HG02840 (cell line): ENCODE data around the gene TMEM214.

ENCODE experiments used
- ATAC-seq: cut with Tn5 transposase; IDR thresholded peaks from one replicate; pipeline ENCODE4 v1.9.1; 2021; ENCODE audit warnings: mild to moderate bottlenecking, moderate library complexity, moderate number of reproducible peaks; ENCODE audit not compliant: unreplicated experiment, low FRiP score

Gene TMEM214

DNA sequence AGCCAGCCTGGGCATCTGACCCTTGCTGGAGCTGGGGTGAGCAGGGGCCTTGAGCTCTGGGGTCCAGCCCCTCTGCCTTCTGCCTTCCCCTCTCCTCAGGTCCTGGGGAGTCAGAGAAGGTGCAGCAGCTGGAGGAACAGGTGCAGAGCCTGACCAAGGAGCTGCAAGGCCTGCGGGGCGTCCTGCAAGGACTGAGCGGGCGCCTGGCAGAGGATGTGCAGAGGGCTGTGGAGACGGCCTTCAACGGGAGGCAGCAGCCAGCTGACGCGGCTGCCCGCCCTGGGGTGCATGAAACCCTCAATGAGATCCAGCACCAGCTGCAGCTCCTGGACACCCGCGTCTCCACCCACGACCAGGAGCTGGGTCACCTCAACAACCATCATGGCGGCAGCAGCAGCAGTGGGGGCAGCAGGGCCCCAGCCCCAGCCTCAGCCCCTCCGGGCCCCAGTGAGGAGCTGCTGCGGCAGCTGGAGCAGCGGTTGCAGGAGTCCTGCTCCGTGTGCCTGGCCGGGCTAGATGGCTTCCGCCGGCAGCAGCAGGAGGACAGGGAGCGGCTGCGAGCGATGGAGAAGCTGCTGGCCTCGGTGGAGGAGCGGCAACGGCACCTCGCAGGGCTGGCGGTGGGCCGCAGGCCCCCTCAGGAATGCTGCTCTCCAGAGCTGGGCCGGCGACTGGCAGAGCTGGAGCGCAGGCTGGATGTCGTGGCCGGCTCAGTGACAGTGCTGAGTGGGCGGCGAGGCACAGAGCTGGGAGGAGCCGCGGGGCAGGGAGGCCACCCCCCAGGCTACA lies 49.4 kb downstream of the TMEM214 start:
- ATAC-seq = no peak

GRCh38 chr2:27082773-27083409 lies 50.1 kb downstream of the TMEM214 start:
- no peak for ATAC-seq

DNA sequence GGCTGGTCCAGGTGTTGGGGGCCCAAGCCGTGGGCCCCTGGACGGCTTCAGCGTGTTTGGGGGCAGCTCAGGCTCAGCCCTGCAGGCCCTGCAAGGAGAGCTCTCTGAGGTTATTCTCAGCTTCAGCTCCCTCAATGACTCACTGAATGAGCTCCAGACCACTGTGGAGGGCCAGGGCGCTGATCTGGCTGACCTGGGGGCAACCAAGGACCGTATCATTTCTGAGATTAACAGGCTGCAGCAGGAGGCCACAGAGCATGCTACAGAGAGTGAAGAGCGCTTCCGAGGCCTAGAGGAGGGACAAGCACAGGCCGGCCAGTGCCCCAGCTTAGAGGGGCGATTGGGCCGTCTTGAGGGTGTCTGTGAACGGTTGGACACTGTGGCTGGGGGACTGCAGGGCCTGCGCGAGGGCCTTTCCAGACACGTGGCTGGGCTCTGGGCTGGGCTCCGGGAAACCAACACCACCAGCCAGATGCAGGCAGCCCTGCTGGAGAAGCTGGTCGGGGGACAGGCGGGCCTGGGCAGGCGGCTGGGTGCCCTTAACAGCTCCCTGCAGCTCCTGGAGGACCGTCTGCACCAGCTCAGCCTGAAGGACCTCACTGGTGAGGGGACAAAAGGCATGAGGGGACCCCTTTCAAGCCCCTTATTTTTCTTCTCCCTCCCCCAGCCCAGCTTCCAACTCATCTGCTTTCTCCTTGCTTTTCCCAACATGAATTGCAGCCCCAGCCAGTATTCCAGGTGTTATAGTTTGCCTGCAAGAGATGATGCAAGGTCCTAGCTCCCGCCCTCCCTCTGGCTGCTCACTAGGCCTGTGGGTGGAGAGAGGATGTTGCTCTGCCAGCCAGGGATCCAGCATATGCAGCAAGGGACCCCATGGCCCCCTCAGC lies 50.9 kb downstream of the TMEM214 start:
- no peak for ATAC-seq

DNA sequence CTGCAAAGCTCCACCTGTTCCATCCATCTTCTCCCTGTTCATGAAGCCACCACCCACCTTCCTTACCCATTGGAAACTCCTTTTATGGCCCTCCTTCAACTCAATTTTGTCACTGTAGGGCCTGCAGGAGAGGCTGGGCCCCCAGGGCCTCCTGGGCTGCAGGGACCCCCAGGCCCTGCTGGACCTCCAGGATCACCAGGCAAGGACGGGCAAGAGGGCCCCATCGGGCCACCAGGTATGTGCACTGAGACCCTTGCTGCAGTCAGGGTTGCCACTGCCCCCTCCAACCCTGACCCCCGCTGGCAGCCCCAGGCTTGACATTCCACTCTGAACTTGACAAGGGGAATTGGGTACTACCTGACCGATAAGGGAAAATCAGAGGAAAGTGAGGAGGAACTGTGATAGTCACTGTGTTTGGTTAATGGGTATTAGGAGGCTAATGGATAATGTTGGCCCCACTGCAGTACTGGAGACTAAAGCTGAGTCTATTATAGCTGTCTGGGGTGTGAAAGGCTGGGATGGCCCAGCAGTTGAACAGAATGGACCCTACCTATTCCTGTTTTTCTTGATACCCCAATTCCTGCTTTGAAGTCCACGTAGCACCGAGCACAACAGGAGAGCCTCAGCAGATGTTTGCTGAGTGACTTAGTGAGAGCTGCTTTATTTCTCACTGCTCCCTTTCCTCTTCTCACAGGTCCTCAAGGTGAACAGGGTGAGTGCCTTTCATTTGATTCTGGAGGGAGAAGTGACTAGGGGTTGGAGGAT lies 51.7 kb downstream of the TMEM214 start:
- no peak for ATAC-seq

GRCh38 chr2:27085062-27085672 lies 52.4 kb downstream of the TMEM214 start:
- ATAC-seq = no peak

DNA sequence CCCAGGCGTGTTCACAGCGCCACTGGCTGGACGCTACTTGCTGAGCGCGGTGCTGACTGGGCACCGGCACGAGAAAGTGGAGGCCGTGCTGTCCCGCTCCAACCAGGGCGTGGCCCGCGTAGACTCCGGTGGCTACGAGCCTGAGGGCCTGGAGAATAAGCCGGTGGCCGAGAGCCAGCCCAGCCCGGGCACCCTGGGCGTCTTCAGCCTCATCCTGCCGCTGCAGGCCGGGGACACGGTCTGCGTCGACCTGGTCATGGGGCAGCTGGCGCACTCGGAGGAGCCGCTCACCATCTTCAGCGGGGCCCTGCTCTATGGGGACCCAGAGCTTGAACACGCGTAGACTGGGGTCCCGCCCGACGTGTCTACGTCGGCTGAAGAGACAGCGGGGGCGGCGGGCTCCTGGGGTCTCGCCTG lies 52.9 kb downstream of the TMEM214 start:
- ATAC-seq = peak; percentile 4

DNA sequence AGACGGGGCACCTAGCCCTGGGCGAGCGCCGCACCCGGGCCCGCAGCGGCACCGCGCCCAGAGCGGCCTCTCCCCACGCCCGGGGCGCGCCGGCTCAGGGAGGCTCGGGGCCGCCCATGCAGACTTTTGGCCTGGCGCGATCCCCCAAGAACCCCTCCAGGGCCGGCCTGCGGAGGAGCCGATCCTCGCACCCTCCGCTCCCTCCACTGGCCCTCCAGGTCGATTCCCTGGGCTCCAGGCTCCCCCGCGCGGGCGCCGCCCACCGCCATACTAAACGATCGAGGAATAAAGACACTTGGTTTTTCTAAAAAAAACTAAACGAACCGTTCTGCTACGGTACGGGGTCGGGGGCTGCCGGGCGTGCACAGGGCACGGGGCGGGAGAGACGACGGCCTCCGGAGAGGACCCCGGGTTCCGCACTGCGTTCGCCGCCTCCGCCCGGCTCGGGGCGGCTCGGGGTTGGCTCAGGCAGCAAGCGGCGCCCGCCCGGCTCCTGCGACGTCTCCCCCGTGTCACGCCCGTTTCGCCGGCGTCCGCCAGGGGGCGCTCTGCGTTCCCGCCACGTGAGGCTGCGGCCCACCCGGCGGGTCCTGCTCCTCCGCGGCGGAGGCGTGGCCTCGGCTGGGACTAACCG lies 53.4 kb downstream of the TMEM214 start:
- ATAC-seq = peak; percentile 74

- ATAC-seq = peak; percentile 12
Observed at GRCh38 chr2:27086724-27087593, 54.2 kb downstream of the TMEM214 start, which contains the start of gene KHK. Gene KHK (plus strand): TSS chr2:27086772. CDS start chr2:27087260, 488 bp downstream.

DNA sequence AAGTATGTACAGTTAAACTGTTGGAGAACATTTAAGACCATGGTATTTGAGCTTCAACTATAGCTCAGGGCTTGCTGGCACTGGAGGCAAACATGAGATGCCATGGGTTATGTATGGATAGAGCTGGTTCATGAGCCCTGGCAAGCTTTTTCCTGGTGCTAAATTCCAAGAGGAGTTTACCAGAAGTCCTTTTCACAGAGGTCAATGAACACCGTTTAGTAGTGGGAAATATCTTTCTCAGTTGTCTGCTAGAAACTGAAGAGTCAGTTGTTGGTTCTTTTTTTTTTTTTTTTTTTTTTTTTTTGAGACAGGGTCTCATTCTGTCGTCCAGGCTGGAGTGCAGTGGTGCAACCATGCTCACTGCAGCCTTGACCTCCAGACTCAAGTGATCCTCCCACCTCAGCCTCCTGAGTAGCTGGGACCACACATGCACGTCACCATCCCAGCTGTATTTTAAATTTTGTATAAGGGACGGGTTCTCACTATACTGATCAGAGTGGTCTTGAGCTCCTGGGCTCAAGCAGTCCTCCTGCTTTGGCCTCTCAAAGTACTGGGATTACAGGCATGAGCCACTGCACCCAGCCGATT lies 55.2 kb downstream of the TMEM214 start:
- ATAC-seq = no peak

- ATAC-seq = no peak
Observed at GRCh38 chr2:27088634-27089033, 55.9 kb downstream of the TMEM214 start.

DNA sequence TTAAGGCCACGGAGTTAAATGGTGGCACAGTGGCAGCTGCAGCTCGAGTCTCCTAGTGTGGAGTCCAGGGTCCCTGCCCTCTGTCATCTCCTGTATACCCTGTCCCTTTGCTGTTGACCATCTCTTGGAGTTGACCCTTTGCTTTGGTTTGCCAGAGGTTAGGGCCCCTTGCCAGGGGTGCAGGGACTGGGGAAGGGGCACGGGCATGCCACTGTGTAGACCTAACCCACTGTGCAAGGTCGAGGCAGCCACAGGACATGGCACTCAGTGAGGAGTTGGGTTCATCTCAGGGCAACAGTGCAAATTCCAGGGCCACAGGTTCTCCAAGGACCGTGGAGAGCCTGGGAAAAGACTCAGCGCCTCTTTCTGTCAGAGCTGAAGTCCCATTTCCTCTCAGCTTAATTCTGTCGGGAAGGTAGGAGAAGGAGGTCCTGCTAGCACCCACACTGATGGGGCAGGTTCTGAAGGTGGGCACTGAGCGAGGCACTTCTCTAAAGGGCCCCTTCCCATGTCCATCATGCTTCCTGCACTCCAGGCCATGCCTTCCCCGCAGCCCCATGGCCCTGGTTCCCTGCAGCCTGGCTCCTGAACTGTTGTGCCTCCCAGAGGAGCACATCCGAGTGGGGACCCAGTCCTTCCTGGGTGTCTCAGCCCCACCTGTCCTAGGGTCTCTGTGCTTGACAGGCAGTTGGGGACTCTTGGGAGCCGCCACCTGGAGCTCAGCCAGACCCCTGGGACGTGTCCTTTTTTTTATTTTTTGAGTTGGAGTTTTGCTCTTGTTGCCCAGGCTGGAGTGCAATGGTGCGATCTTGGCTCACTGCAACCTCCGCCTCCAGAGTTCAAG lies 56.6 kb downstream of the TMEM214 start:
- no peak for ATAC-seq
